HepG2 (cell line): Measurements from ENCODE around the gene BCAS3. TPM values are rescaled to one million over a fixed set of nuclear protein-coding genes. Genes with fewer than 3 reads are reported as not detected.

Experiments
- AGO2 ChIP-seq: fragments of 200-400 bp; formaldehyde crosslinking; optimal IDR thresholded peaks from 2 replicates; pipeline ENCODE3; 2017; ENCODE audit warnings: mild to moderate bottlenecking, low read depth, low read length, moderate library complexity
- EP300 ChIP-seq, 3 experiments: sonication (generic) in 1 of 3; formaldehyde crosslinking in 1 of 3; IDR thresholded peaks; 2 replicates each; pipeline versions ENCODE4 v1.5.1 to v1.6.1; 2011 to 2020; ENCODE audit warnings: low read depth in 2 of 3, low read length in 2 of 3, borderline replicate concordance in 1 of 3, improper control_type of control experiment in 1 of 3, mild to moderate bottlenecking in 1 of 3, missing genetic modification reagents in 1 of 3, moderate library complexity in 1 of 3
- FOSL2 ChIP-seq: sonication (generic); formaldehyde crosslinking; IDR thresholded peaks from 2 replicates; pipeline ENCODE4 v1.4.0; 2020; ENCODE audit warnings: missing genetic modification reagents
- IKZF1 ChIP-seq: fragments of 450-650 bp; IDR thresholded peaks from 2 replicates; pipeline ENCODE4 v1.7.1; 2016
- NFIB ChIP-seq: sonication (generic); formaldehyde crosslinking; IDR thresholded peaks from 2 replicates; pipeline ENCODE4 v1.9.0; 2021; ENCODE audit warnings: missing genetic modification reagents, mild to moderate bottlenecking, borderline replicate concordance
- NONO ChIP-seq, 2 experiments: fragments of 450-650 bp in 1 of 2; sonication (generic) in 1 of 2; formaldehyde crosslinking in 1 of 2; IDR thresholded peaks in 1 of 2; conservative IDR thresholded peaks in 1 of 2; 2 replicates each; pipeline versions ENCODE4 v1.6.1 to v1.8.0; 2017 to 2022; ENCODE audit warnings: mild to moderate bottlenecking in 1 of 2, missing genetic modification reagents in 1 of 2, moderate library complexity in 1 of 2
- NR2C2 ChIP-seq: sonication (generic); formaldehyde crosslinking; IDR thresholded peaks from 2 replicates; pipeline ENCODE4 v1.4.0; 2020; ENCODE audit warnings: missing genetic modification reagents, mild to moderate bottlenecking, moderate library complexity, borderline replicate concordance
- RFXAP ChIP-seq: sonication (generic); formaldehyde crosslinking; IDR thresholded peaks from 2 replicates; pipeline ENCODE4 v1.4.0; 2020; ENCODE audit warnings: missing genetic modification reagents, borderline replicate concordance
- SIN3A ChIP-seq: IDR thresholded peaks from 2 replicates; pipeline ENCODE4 v1.6.1; 2011; ENCODE audit warnings: low read depth, mild to moderate bottlenecking, control low read depth, low read length, borderline replicate concordance
- SP5 ChIP-seq: IDR thresholded peaks from 2 replicates; pipeline ENCODE4 v1.6.1; 2016; ENCODE audit warnings: low read depth, borderline replicate concordance
- TRIM24 ChIP-seq: sonication (generic); formaldehyde crosslinking; IDR thresholded peaks from 2 replicates; pipeline ENCODE4 v1.8.0; 2022; ENCODE audit warnings: mild to moderate bottlenecking, missing genetic modification reagents
- ZGPAT ChIP-seq: IDR thresholded peaks from 2 replicates; pipeline ENCODE4 v1.6.1; 2016; ENCODE audit warnings: mild to moderate bottlenecking
- ZMYM3 ChIP-seq: sonication (generic); formaldehyde crosslinking; IDR thresholded peaks from 2 replicates; pipeline ENCODE4 v1.5.1; 2020; ENCODE audit warnings: mild to moderate bottlenecking, missing genetic modification reagents
- ZNF619 ChIP-seq: sonication (generic); formaldehyde crosslinking; IDR thresholded peaks from 2 replicates; pipeline ENCODE4 v1.4.0; 2020; ENCODE audit warnings: mild to moderate bottlenecking, missing genetic modification reagents
- ZNF749 ChIP-seq: sonication (generic); formaldehyde crosslinking; IDR thresholded peaks from 2 replicates; pipeline ENCODE4 v1.8.0; 2022; ENCODE audit warnings: mild to moderate bottlenecking, missing genetic modification reagents, moderate library complexity, borderline replicate concordance
- ZNF772 ChIP-seq: sonication (generic); formaldehyde crosslinking; IDR thresholded peaks from 2 replicates; pipeline ENCODE4 v1.5.0; 2020; ENCODE audit warnings: mild to moderate bottlenecking, missing genetic modification reagents
- polyA plus RNA-seq, 8 experiments: library from polyadenylated mRNA; depleted of rRNA in 3 of 8; stranded (reverse) in 7 of 8; unstranded in 1 of 8; fragments of >200 nt; fragmentation: Illumina TruSeq in 4 of 8; extraction: Trizol in 4 of 8; gene quantifications; 2 replicates each; pipeline versions ENCODE4 v1.2.1 to v1.2.3, GENCODE V29; 2011 to 2016; ENCODE audit warnings: low read depth in 4 of 8, missing spikeins in 1 of 8, mixed read lengths in 1 of 8; ENCODE audit not compliant: insufficient read depth in 1 of 8
- total RNA-seq, 5 experiments: library from RNA; depleted of rRNA; stranded (reverse); fragments of >200 nt; fragmentation: Illumina TruSeq; extraction: Trizol; gene quantifications; 2 replicates each; pipeline ENCODE4 v1.2.3, GENCODE V29; 2016; ENCODE audit warnings: low read depth in 1 of 5
- TF ChIP-seq, protein P1 (sequence below): sonication (generic); formaldehyde crosslinking; IDR thresholded peaks from 2 replicates; pipeline ENCODE4 v1.4.0; 2020; ENCODE audit warnings: mild to moderate bottlenecking, missing genetic modification reagents, borderline replicate concordance
- TF ChIP-seq, protein P2 (sequence below): sonication (generic); formaldehyde crosslinking; IDR thresholded peaks from 2 replicates; pipeline ENCODE4 v1.5.0; 2020; ENCODE audit warnings: mild to moderate bottlenecking, missing genetic modification reagents

BCAS3 gene
- total and polyA plus RNA-seq, 2 of the 13 experiments (the other 11 are each of a cell fraction or from before 2014, with no cell fraction given): 10.7 to 11.2 TPM

DNA sequence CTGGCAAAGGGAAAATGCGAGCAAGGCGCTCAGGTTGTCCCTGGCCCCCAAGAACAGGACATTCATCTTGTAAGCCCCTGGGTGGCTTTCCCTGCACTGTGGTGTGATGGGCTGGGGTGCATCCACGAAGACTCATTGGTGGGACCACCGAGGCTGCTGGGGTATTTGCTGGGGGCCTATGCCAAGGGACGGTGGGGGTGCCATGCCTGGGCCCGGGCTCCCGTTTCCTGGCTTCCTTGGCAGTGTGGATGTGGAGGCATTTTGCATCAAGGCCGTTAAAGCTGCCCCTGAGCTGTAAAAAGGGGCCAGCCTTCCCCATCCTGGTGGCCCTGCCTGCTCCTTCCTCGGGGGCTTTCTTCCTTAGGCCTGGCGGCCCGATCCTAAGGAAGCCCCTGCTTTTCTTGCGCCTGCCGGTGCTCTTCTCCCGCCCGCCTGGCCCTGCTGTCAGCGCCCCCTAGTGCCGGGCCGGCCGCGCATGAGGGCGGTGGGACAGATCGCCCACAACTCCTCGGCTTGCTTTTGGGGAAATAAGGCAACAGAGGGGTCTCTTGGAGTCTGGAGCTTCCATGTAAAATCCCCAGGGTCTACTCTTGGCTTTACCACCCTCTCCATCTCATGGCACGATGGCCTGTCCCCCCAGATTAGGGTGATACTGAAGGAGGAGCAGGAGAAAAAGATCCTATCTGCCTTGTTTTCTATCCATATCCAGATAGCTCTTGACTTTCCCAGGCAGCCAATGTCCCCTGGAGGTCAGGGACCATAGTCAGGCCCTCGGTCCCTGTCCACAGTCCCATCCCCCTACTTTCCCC lies 712.2 kb downstream of the BCAS3 start (continued):
- 0 out of 2 replicates have a peak, but pooled peaks have one; percentile 42 for TF ChIP-seq RFXAP (CRISPR knock-in tag)
- TF ChIP-seq ZMYM3: 0 out of 2 replicates have a peak, but pooled peaks have one; percentile 41
- TF ChIP-seq ZNF749 (CRISPR knock-in tag): no peak
- peak; percentile 63 for TF ChIP-seq FOSL2 (CRISPR knock-in tag)
- no peak for TF ChIP-seq SP5 (CRISPR knock-in tag)
- TF ChIP-seq ZGPAT (CRISPR knock-in tag): peak; percentile 52; the same call in 1 of the 2 replicates
- peak; percentile 92; the same call in 1 of the 2 replicates for TF ChIP-seq ZNF619 (CRISPR knock-in tag)
- TF ChIP-seq SIN3A: no peak
- TF ChIP-seq TRIM24 (CRISPR knock-in tag): no peak
- no peak for TF ChIP-seq NR2C2
- TF ChIP-seq EP300 (IDR thresholded peaks at IDR 0.05; ENCODE audit: low read depth in 2 of 2, low read length in 2 of 2): 0 out of 4 replicates have a peak, but pooled peaks of 1 of the 2 experiments have one; percentile 13
- no peak for TF ChIP-seq EP300 (CRISPR knock-in tag; IDR thresholded peaks at IDR 0.05; ENCODE audit: borderline replicate concordance)
- peak; percentile 27 for TF ChIP-seq AGO2
- no peak for TF ChIP-seq NFIB
- TF ChIP-seq IKZF1: no peak
- TF ChIP-seq, protein P1, sequence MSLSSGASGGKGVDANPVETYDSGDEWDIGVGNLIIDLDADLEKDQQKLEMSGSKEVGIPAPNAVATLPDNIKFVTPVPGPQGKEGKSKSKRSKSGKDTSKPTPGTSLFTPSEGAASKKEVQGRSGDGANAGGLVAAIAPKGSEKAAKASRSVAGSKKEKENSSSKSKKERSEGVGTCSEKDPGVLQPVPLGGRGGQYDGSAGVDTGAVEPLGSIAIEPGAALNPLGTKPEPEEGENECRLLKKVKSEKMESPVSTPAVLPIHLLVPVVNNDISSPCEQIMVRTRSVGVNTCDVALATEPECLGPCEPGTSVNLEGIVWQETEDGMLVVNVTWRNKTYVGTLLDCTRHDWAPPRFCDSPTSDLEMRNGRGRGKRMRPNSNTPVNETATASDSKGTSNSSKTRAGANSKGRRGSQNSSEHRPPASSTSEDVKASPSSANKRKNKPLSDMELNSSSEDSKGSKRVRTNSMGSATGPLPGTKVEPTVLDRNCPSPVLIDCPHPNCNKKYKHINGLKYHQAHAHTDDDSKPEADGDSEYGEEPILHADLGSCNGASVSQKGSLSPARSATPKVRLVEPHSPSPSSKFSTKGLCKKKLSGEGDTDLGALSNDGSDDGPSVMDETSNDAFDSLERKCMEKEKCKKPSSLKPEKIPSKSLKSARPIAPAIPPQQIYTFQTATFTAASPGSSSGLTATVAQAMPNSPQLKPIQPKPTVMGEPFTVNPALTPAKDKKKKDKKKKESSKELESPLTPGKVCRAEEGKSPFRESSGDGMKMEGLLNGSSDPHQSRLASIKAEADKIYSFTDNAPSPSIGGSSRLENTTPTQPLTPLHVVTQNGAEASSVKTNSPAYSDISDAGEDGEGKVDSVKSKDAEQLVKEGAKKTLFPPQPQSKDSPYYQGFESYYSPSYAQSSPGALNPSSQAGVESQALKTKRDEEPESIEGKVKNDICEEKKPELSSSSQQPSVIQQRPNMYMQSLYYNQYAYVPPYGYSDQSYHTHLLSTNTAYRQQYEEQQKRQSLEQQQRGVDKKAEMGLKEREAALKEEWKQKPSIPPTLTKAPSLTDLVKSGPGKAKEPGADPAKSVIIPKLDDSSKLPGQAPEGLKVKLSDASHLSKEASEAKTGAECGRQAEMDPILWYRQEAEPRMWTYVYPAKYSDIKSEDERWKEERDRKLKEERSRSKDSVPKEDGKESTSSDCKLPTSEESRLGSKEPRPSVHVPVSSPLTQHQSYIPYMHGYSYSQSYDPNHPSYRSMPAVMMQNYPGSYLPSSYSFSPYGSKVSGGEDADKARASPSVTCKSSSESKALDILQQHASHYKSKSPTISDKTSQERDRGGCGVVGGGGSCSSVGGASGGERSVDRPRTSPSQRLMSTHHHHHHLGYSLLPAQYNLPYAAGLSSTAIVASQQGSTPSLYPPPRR: 0 out of 2 replicates have a peak, but pooled peaks have one; percentile 27
- TF ChIP-seq, protein P2, sequence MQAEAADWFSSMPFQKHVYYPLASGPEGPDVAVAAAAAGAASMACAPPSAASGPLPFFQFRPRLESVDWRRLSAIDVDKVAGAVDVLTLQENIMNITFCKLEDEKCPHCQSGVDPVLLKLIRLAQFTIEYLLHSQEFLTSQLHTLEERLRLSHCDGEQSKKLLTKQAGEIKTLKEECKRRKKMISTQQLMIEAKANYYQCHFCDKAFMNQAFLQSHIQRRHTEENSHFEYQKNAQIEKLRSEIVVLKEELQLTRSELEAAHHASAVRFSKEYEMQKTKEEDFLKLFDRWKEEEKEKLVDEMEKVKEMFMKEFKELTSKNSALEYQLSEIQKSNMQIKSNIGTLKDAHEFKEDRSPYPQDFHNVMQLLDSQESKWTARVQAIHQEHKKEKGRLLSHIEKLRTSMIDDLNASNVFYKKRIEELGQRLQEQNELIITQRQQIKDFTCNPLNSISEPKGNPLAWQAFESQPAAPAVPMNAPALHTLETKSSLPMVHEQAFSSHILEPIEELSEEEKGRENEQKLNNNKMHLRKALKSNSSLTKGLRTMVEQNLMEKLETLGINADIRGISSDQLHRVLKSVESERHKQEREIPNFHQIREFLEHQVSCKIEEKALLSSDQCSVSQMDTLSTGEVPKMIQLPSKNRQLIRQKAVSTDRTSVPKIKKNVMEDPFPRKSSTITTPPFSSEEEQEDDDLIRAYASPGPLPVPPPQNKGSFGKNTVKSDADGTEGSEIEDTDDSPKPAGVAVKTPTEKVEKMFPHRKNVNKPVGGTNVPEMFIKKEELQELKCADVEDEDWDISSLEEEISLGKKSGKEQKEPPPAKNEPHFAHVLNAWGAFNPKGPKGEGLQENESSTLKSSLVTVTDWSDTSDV (CRISPR knock-in tag): peak; percentile 66; the same call in 1 of the 2 replicates
- TF ChIP-seq NONO (IDR thresholded peaks at IDR 0.05): no peak
- peak; percentile 49 for TF ChIP-seq NONO (CRISPR knock-in tag; conservative IDR thresholded peaks at IDR 0.05)
- TF ChIP-seq ZNF772 (CRISPR knock-in tag): 0 out of 2 replicates have a peak, but pooled peaks have one; percentile 8
